ENCODE measurements around the gene CACUL1. TPM values are rescaled to one million over a fixed set of nuclear protein-coding genes. Genes with fewer than 3 reads are reported as not detected.

The CACUL1 gene
- total RNA-seq, 1 experiment from 2014 or later = 38.5 TPM

DNA sequence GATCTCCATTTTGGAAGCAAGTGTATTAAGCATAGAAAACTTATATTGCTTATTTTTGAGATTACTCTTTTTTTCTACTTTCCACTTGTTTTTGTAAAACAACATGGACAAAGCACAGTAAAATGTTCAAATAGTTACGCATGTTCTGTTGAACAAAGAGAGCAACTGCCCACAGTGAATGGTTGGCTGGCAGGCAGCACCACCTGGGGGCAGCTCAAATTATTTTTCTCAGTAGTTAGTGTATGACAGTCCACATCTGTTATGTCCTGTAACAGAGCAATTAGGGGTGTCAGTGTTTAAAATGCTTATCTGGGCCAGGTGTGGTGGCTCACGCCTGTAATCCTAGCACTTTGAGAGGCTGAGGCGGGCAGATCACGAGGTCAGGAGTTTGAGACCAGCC, 46.1 kb upstream of the CACUL1 start:
- peaks cover 1% of the 10 kb centered on the region; the same call in 1 of the 2 replicates for H3K27me3 Mint-ChIP-seq (ENCODE audit: low read depth)
- H2BK120ac ChIP-seq (ENCODE audit: low read depth, low read length, poor library complexity, severe bottlenecking) = no peak overlapping the region
- WGBS (ENCODE audit: extremely low coverage, insufficient read length, low lambda C conversion rate) = no CpG with 5 or more reads among the region's 4 CpGs

More for the DNA sequence above, 46.1 kb upstream of the CACUL1 start:
- Histone ChIP-seq H3K4me1 (ENCODE audit: insufficient read depth, low read length) (no peaks in the 10 kb centered on the region; the same call in 1 of the 2 replicates), H4K20me1 (ENCODE audit: control insufficient read depth, insufficient read depth, insufficient read length) (no peaks in the 10 kb centered on the region), H2BK15ac (ENCODE audit: low read depth, low read length) (no peak overlapping the region), H3K23me2 (ENCODE audit: insufficient read length, low read depth, low read length, poor library complexity, severe bottlenecking) (no peaks in the 10 kb centered on the region), H2BK12ac (ENCODE audit: insufficient read length, low read depth, low read length) (no peak overlapping the region), H3K4me2 (ENCODE audit: insufficient read depth, insufficient read length, low read length) (no peak overlapping the region), H3K79me2 (ENCODE audit: insufficient read depth, low read length) (no peaks in the 10 kb centered on the region), H2AK5ac (ENCODE audit: insufficient read length, low read length) (no peak overlapping the region), H4K8ac (replicated peaks; ENCODE audit: insufficient read length, low read depth, low read length) (no peak overlapping the region), H4K5ac (ENCODE audit: insufficient read length, low read depth, low read length) (no peak overlapping the region), H3K4ac (ENCODE audit: low read depth, low read length) (no peak overlapping the region), H4K91ac (ENCODE audit: insufficient read length, low read depth, low read length) (no peak overlapping the region), H3K79me1 (ENCODE audit: insufficient read depth, low read depth, low read length, poor library complexity, severe bottlenecking) (no peaks in the 10 kb centered on the region), H3T11ph (ENCODE audit: low read length) (no peak overlapping the region), H3K56ac (ENCODE audit: insufficient read length, low read depth, low read length) (no peak overlapping the region), H2AFZ (ENCODE audit: low read length) (no peak overlapping the region), H3K18ac (ENCODE audit: insufficient read length, low read depth, low read length) (no peak overlapping the region), H3K23ac (ENCODE audit: insufficient read length, low read depth, low read length) (no peak overlapping the region), H3K9ac (ENCODE audit: extremely low read depth, insufficient read length, low read length) (no peak overlapping the region), H3K27me3 (ENCODE audit: insufficient read depth, low read length) (no peaks in the 10 kb centered on the region), H3K9me3 (ENCODE audit: control insufficient read depth, low read depth, low read length) (no peaks in the 10 kb centered on the region), H3K27ac (ENCODE audit: insufficient read length, low read depth, low read length) (no peak overlapping the region), H2BK20ac (ENCODE audit: low read depth, low read length, poor library complexity, severe bottlenecking) (no peak overlapping the region), H2BK5ac (ENCODE audit: insufficient read length, low read length) (no peak overlapping the region), H3K14ac (ENCODE audit: insufficient read depth, low read length) (no peak overlapping the region)
- H3K36me3 Mint-ChIP-seq (ENCODE audit: insufficient read depth in 1 of 3, low read depth in 3 of 3) = peaks cover 0 to 3% (median 2%) of the 10 kb centered on the region in 3 experiments; a peak in 1 of 7 replicates
- H3K27ac Mint-ChIP-seq = no peak overlapping the region
- H3K9me3 Mint-ChIP-seq = peaks cover 3 to 9% of the 10 kb centered on the region in 2 experiments
- TF ChIP-seq, protein P1, sequence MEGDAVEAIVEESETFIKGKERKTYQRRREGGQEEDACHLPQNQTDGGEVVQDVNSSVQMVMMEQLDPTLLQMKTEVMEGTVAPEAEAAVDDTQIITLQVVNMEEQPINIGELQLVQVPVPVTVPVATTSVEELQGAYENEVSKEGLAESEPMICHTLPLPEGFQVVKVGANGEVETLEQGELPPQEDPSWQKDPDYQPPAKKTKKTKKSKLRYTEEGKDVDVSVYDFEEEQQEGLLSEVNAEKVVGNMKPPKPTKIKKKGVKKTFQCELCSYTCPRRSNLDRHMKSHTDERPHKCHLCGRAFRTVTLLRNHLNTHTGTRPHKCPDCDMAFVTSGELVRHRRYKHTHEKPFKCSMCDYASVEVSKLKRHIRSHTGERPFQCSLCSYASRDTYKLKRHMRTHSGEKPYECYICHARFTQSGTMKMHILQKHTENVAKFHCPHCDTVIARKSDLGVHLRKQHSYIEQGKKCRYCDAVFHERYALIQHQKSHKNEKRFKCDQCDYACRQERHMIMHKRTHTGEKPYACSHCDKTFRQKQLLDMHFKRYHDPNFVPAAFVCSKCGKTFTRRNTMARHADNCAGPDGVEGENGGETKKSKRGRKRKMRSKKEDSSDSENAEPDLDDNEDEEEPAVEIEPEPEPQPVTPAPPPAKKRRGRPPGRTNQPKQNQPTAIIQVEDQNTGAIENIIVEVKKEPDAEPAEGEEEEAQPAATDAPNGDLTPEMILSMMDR (conservative IDR thresholded peaks at IDR 0.05) = peak; percentile 35; the same call in 2 of the 3 replicates
- no peak overlapping the region for H3K4me3 Mint-ChIP-seq
- peaks cover 0 to 3% of the 10 kb centered on the region in 2 experiments; a peak in 2 of 4 replicates for H3K4me1 Mint-ChIP-seq
- no peak for DNase-seq

Measured in H9 (cell line).